ENCODE measurements around the gene POLA1. TPM values are rescaled to one million over a fixed set of nuclear protein-coding genes. Genes with fewer than 3 reads are reported as not detected.
"Not testable (repeated sequence)": the region's sequence is repeated elsewhere in the genome, so short reads cannot be mapped to it uniquely, and the experiment has no call there.

The POLA1 gene
- total RNA-seq, 2 experiments from 2014 or later = 36.9 to 37.0 TPM

DNA sequence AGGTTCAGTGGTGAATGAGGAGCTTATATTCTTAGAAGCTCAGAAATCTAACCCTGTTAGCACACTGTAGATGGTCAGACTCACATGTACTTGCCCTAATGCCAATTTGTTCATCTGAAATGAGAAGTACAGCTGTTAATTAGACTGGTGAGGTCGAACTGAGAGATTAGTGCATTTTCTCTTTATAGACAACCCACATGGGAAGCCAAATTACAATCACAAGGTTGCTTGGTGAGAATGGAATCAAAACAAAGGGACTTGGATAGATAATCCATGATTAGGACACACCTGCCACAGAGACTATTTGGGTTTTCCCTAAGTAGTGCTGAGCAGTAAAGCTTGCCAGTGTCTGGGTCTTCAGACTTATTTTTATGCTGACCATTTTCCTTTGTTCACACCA is 88.3 kb downstream of the POLA1 start:
- no peak overlapping the region for H3K4me3 Mint-ChIP-seq
- CTCF ChIA-PET = interaction anchor here (0.6 to 1.7 kb wide), 2 partner anchors 66 to 826 kb away, joined by 3 read pairs; no protein-coding TSS in a partner anchor
- no peaks in the 10 kb centered on the region for H3K9me3 Mint-ChIP-seq
- peaks cover 13% of the 10 kb centered on the region for H3K36me3 Mint-ChIP-seq (ENCODE audit: low read depth)
- H3K27ac Mint-ChIP-seq = no peak overlapping the region
- no peaks in the 10 kb centered on the region for H3K27me3 Mint-ChIP-seq
- POLR2A ChIA-PET = no interaction called here
- H3K4me1 Mint-ChIP-seq = peaks cover 5% of the 10 kb centered on the region
- no peak for DNase-seq

DNA sequence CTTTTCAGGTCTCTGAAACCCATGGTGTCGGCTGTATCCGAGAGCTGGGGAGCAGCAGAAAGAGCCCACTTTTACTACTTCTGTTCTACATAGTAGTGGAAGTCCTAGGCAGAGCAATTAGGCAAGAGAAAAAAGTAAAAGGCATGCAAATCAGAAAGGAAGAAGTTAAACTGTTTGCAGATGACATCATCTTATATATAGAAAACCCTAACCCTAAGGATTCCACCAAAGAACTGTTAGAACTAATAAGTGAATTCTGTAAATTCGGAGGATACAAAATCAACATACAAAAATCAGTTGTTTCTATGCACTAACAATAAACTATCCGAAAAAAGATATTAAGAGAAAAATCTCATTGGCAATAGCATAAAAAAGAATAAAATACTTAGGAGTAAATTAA is 95.3 kb downstream of the POLA1 start:
- CTCF ChIA-PET = interaction anchor here (0.8 kb wide), 1 partner anchor 10 kb away, joined by 3 read pairs; no protein-coding TSS in a partner anchor

DNA sequence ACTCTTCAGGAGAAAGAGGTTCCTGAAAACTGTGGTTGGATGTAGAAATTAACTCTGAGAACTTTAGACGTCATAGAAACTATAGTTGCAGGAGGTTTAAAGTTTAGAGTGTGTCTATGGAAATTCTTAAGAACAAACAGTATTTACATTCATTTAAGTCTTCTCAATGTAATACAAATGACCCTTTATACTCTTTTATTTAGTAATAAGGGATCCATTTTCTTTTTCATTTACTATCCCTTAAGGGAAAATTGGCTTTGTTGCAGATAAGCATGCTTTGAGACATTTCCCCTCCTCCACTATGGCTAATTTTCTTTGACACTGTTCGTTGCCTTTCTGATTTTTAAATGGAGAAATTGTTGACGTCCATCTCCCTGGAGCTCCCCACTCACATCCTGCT is 96.4 kb downstream of the POLA1 start:
- ChIA-PET POLR2A (no interaction called here), CTCF (interaction anchor here (0.5 to 0.8 kb wide), 2 partner anchors 9 to 271 kb away, joined by 3 to 4 read pairs; no protein-coding TSS in a partner anchor)
- no peak for DNase-seq
- peaks cover 25% of the 10 kb centered on the region for H3K36me3 Mint-ChIP-seq (ENCODE audit: low read depth)
- H3K9me3 Mint-ChIP-seq = no peaks in the 10 kb centered on the region
- H3K27me3 Mint-ChIP-seq = no peaks in the 10 kb centered on the region
- H3K4me3 Mint-ChIP-seq = no peak overlapping the region
- no peak overlapping the region for H3K27ac Mint-ChIP-seq
- no peaks in the 10 kb centered on the region for H3K4me1 Mint-ChIP-seq

More for the DNA sequence above, 95.3 kb downstream of the POLA1 start:
- H3K4me3 Mint-ChIP-seq = no peak overlapping the region
- no peaks in the 10 kb centered on the region for H3K9me3 Mint-ChIP-seq
- no peak for DNase-seq
- no peaks in the 10 kb centered on the region for H3K4me1 Mint-ChIP-seq
- H3K36me3 Mint-ChIP-seq (ENCODE audit: low read depth) = peaks cover 22% of the 10 kb centered on the region
- H3K27me3 Mint-ChIP-seq = no peaks in the 10 kb centered on the region
- POLR2A ChIA-PET = no interaction called here
- no peak overlapping the region for H3K27ac Mint-ChIP-seq

DNA sequence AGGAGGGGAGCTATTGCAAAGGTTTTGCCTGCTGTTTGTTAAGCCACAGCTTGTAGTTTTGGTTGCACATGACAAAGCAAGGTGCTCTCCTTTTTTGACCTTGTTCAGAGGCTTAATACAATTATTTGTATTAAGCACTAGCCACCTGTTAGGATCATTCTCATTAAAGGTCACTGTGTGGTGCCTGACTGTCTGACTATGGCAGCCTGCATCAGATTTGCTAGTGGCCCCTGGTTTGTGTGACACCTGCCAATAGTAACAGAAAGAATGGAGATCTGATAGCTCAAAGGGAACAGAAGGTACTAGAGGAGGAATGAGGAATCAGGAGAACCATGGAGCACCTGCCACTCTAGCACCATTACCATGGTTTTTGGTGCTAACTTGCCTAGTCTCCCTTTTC is 102.5 kb downstream of the POLA1 start:
- CTCF ChIA-PET = no interaction called here
- Mint-ChIP-seq H3K4me3 (no peak overlapping the region), H3K27me3 (no peaks in the 10 kb centered on the region), H3K27ac (no peak overlapping the region), H3K9me3 (no peaks in the 10 kb centered on the region), H3K36me3 (ENCODE audit: low read depth) (peaks cover 17% of the 10 kb centered on the region), H3K4me1 (no peaks in the 10 kb centered on the region)
- no peak for DNase-seq
- POLR2A ChIA-PET = no interaction called here

DNA sequence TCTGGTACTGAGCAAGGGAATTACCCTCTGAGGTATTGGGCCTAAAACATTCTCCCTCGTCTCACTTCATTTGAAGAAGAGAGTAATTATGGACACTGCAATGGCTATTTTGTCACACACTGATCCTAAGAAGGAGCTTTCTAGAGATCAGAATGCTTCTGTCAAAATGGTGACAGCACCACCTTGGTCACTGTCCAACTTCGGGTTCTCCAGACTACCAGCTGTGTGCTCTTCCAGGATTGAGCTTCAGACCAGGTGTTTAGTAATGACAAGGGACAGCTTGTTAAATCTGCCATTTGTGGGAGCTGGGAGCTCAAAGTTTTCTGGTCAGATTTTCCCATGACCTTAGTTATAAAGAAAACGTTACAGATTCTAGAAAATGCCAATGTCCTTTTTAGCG is 105.4 kb downstream of the POLA1 start:
- no peaks in the 10 kb centered on the region for H3K9me3 Mint-ChIP-seq
- no peak overlapping the region for H3K4me3 Mint-ChIP-seq
- no peaks in the 10 kb centered on the region for H3K27me3 Mint-ChIP-seq
- POLR2A ChIA-PET = no interaction called here
- H3K36me3 Mint-ChIP-seq (ENCODE audit: low read depth) = peaks cover 17% of the 10 kb centered on the region
- CTCF ChIA-PET = interaction anchor here (1.0 kb wide), 1 partner anchor 9 kb away, joined by 3 read pairs; no protein-coding TSS in a partner anchor
- no peak overlapping the region for H3K27ac Mint-ChIP-seq
- no peaks in the 10 kb centered on the region for H3K4me1 Mint-ChIP-seq
- no peak for DNase-seq

DNA sequence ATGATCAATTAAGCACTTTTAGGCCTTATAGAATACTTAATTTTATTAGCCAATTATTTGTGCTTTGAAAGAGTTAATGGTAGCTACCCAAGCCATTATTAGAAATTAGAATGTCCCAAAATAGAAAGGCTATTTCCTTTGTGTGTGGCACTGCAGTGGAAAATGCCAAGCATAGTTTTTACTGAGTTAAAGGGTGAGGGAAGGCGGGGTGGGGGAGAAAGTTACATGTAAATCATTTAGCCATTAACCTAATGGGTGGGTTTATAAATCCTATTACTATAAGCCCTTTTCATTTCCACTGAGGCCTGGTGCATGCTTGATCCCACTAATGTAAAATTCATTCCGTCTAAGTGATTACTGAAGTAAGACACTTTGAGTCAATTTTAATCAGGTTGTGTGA is 105.8 kb downstream of the POLA1 start:
- H3K27ac Mint-ChIP-seq = no peak overlapping the region
- H3K36me3 Mint-ChIP-seq (ENCODE audit: low read depth) = peaks cover 13% of the 10 kb centered on the region
- H3K4me1 Mint-ChIP-seq = no peaks in the 10 kb centered on the region
- no peak for DNase-seq
- no peak overlapping the region for H3K4me3 Mint-ChIP-seq
- ChIA-PET CTCF (no interaction called here), POLR2A (no interaction called here)
- no peaks in the 10 kb centered on the region for H3K9me3 Mint-ChIP-seq
- no peaks in the 10 kb centered on the region for H3K27me3 Mint-ChIP-seq

DNA sequence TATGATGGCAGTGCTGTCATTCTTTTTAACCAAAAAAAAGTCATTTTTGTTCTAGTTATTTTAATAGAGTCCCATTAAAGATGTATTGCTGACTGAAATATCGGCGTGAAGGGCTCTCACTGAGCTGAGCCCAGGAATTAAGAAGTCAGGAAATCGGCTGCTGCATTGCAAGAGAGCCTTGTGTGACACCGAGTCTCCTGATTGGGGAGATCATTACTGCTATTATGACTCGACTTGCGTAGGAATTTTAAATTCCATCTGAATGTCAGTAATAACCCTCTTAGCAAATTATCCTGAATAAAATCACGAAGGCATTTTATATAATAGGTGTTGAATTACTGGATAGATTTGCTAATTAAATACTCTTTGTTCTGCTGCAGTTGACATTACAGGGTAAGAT is 111.5 kb downstream of the POLA1 start:
- Mint-ChIP-seq H3K27me3 (no peaks in the 10 kb centered on the region), H3K9me3 (no peaks in the 10 kb centered on the region), H3K4me3 (no peak overlapping the region), H3K27ac (no peak overlapping the region), H3K4me1 (peaks cover 9% of the 10 kb centered on the region), H3K36me3 (ENCODE audit: low read depth) (peaks cover 11% of the 10 kb centered on the region)
- ChIA-PET POLR2A (no interaction called here), CTCF (interaction anchor here (0.6 kb wide), 1 partner anchor 1061 kb away, joined by 3 read pairs; no protein-coding TSS in a partner anchor)
- DNase-seq = no peak

DNA sequence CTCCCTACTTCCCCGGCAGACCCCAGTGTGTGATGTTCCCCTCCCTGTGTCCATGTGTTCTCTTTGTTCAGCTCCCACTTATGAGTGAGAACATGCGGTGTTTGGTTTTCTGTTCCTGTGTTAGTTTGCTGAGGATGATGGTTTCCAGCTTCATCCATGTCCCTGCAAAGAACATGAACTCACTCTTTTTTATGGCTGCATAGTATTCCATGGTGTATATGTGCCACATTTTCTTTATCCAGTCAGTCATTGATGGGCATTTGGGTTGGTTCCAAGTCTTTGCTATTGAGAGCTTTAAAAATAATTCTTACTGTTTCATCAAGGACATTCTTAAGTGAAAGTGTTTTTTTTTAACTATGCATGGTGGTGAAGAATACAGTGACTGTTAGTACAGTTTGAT is 126.1 kb downstream of the POLA1 start:
- H3K36me3 Mint-ChIP-seq (ENCODE audit: low read depth) = peaks cover 21% of the 10 kb centered on the region
- H3K27me3 Mint-ChIP-seq, H3K27ac Mint-ChIP-seq, H3K4me3 Mint-ChIP-seq, DNase-seq, POLR2A ChIA-PET, H3K9me3 Mint-ChIP-seq, H3K4me1 Mint-ChIP-seq: not testable (repeated sequence)
- CTCF ChIA-PET = interaction anchor here (0.6 to 1.3 kb wide), 2 partner anchors 8 to 11 kb away, joined by 3 to 4 read pairs; no protein-coding TSS in a partner anchor

DNA sequence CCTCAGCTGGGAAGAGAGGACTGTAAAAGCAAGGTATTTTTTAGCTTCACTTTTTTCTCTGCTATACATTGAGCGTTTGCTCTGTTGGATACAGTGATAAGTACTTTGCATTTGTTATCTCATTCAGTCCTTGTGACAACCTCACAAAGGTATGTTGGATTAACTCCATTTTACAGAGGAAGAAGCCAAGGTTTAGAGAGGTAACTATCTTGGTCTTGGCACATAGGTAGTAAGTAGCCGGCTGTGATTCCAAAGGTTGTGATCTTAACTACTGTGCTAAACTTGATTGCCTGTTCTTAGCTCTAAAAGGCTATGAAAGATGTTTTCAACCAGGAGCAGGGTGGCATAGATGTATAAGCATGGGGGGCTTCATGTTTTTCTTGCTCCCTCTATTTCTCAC is 134.4 kb downstream of the POLA1 start:
- ChIA-PET POLR2A (no interaction called here), CTCF (interaction anchor here (1.1 kb wide), 2 partner anchors 9 to 11 kb away, joined by 3 to 4 read pairs; no protein-coding TSS in a partner anchor)
- Mint-ChIP-seq H3K36me3 (ENCODE audit: low read depth) (peaks cover 26% of the 10 kb centered on the region), H3K27ac (no peak overlapping the region), H3K4me1 (no peaks in the 10 kb centered on the region), H3K9me3 (no peaks in the 10 kb centered on the region), H3K27me3 (no peaks in the 10 kb centered on the region), H3K4me3 (no peak overlapping the region)
- DNase-seq = no peak

DNA sequence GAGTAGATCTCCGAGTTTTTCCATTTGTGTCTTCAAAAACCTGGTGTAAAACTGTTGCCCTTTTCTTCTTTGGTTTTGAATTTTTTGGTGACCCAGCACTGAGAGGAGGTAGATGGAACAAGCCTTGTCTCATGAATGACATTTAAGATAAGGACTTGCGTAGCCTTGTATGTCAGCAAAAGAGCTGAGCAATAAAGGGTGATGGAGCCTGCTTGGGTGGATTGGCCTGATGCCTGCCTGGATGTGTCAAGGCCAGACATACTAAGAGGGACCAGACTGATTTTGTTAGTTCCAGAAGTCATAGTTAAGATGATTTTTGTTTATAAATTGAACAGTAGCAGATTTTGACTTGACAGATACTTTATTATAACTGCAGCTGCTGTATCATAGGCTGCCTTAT is 134.9 kb downstream of the POLA1 start:
- no peak for DNase-seq
- Mint-ChIP-seq H3K36me3 (ENCODE audit: low read depth) (peaks cover 26% of the 10 kb centered on the region), H3K27me3 (no peaks in the 10 kb centered on the region), H3K9me3 (no peaks in the 10 kb centered on the region), H3K27ac (no peak overlapping the region), H3K4me1 (no peaks in the 10 kb centered on the region), H3K4me3 (no peak overlapping the region)
- ChIA-PET CTCF (interaction anchor here (1.1 kb wide), 1 partner anchor 10 kb away, joined by 3 read pairs; no protein-coding TSS in a partner anchor), POLR2A (no interaction called here)

DNA sequence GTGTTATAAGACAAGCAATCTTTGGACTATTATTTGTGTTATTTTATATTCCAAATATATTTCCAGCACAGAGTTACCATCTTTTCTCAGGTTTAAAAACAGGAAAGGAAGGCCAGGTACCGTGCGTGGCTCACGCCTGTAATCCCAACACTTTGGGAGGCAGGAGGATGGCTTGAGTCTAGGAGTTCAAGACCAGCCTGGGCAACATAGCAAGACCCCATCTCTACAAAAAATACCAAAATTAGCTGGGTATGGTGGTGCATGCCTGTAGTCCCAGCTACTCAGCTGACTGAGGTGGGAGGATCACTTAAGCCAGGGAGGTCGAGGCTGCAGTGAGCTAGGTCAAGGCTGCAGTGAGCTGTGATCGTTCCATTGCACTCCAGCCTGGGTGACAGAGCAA is 140.0 kb downstream of the POLA1 start:
- no peaks in the 10 kb centered on the region for H3K4me1 Mint-ChIP-seq
- H3K4me3 Mint-ChIP-seq = no peak overlapping the region
- no peak for DNase-seq
- no peak overlapping the region for H3K27ac Mint-ChIP-seq
- H3K27me3 Mint-ChIP-seq = no peaks in the 10 kb centered on the region
- POLR2A ChIA-PET = no interaction called here
- CTCF ChIA-PET = interaction anchor here (0.7 kb wide), 1 partner anchor 171 kb away, joined by 4 read pairs; no protein-coding TSS in a partner anchor
- H3K36me3 Mint-ChIP-seq (ENCODE audit: low read depth) = peaks cover 9% of the 10 kb centered on the region
- H3K9me3 Mint-ChIP-seq = no peaks in the 10 kb centered on the region

DNA sequence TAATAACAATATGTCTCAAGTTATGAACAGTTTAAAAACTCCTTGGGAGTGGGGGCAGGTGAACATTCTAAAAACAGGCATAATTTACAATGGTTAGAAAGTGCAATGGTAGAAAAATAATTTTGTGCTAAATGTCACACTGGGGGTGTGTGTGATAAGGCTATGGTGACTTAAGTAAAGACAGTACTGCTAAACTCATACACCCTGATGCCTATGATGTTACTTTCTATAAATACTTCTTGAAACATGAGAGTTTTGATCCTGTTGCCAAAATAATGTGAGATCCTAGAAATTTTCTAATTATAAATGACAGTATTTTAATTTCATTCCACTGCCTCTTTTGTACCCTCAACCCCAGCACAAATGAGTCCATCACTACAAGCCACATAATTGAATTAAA is 144.2 kb downstream of the POLA1 start:
- CTCF ChIA-PET = interaction anchor here (1.0 to 2.8 kb wide), 2 partner anchors 10 to 13 kb away, joined by 3 to 16 read pairs; no protein-coding TSS in a partner anchor
- Mint-ChIP-seq H3K9me3 (no peaks in the 10 kb centered on the region), H3K4me1 (no peaks in the 10 kb centered on the region), H3K4me3 (no peak overlapping the region), H3K36me3 (ENCODE audit: low read depth) (peaks cover 3% of the 10 kb centered on the region), H3K27ac (no peak overlapping the region), H3K27me3 (no peaks in the 10 kb centered on the region)
- no peak for DNase-seq
- POLR2A ChIA-PET = interaction anchor here (0.6 kb wide), 2 partner anchors 17 to 24 kb away, joined by 3 read pairs; no protein-coding TSS in a partner anchor

DNA sequence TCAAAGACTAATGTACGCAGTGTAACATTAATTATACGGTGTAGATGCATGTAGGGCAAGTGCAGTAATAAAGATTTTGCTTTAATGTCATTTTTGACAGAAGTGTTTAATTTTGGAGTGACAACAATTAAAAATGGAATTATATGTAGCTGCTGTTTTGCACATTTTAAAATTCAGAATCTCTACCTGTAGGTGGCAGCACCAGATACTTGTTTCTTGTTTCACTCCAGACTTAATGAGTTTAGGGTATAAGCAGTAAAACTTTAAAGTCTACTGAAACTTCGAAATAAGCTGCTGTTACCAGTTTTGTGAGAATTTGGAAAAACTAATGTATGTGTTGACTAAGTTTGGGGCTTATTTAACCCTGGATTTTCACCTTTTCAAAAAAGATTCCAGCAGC is 144.9 kb downstream of the POLA1 start:
- Mint-ChIP-seq H3K9me3 (no peaks in the 10 kb centered on the region), H3K4me3 (no peak overlapping the region), H3K36me3 (ENCODE audit: low read depth) (peaks cover 8% of the 10 kb centered on the region), H3K27me3 (no peaks in the 10 kb centered on the region), H3K27ac (no peak overlapping the region), H3K4me1 (no peaks in the 10 kb centered on the region)
- ChIA-PET POLR2A (interaction anchor here (0.6 kb wide), 1 partner anchor 25 kb away, joined by 3 read pairs; no protein-coding TSS in a partner anchor), CTCF (interaction anchor here (1.0 to 2.8 kb wide), 6 partner anchors 9 to 305 kb away, joined by 3 to 16 read pairs (median 3); no protein-coding TSS in a partner anchor)
- DNase-seq = peak; percentile 39

DNA sequence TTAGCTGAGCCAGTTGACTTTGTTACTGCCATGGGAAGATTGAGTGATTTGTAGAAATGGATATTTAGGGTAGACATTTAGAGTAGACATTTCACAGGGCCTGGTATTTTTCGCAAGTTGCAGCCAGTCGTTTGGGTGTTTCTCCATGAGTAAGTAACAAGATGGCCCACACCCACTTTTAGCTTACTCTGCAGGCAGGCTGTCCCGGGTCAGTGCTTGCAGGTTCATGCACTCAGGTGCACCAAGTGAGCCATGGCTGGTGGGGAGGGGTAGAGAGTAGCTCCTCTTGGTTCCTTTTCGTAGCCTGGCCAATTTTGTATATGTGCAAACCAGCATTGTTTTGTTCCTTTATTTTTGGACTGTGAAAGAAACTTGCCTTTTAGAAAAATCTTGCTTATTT is 145.6 kb downstream of the POLA1 start:
- Mint-ChIP-seq H3K4me1 (no peaks in the 10 kb centered on the region), H3K27me3 (no peaks in the 10 kb centered on the region), H3K27ac (no peak overlapping the region), H3K9me3 (no peaks in the 10 kb centered on the region), H3K36me3 (ENCODE audit: low read depth) (peaks cover 8% of the 10 kb centered on the region), H3K4me3 (no peak overlapping the region)
- ChIA-PET CTCF (interaction anchor here (1.0 to 2.8 kb wide), 6 partner anchors 10 to 305 kb away, joined by 3 to 16 read pairs (median 3); no protein-coding TSS in a partner anchor), POLR2A (no interaction called here)
- DNase-seq = no peak
